HuH-7.5 (cell line): ENCODE results near the gene C13orf46.
"Not testable (repeated sequence)": the region's sequence is repeated elsewhere in the genome, so short reads cannot be mapped to it uniquely, and the experiment has no call there.

Experiments used
- DNase-seq: peaks from one replicate; pipeline ENCODE4 v3.0.0; 2011; ENCODE audit warnings: low spot score

C13orf46 gene

GRCh38 chr13:113991676-113992179 lies 17.9 kb upstream of the C13orf46 start:
- DNase-seq, result no peak

- DNase-seq, result no peak
Observed at GRCh38 chr13:113991191-113991669, 17.4 kb upstream of the C13orf46 start.

GRCh38 chr13:113990321-113990837 lies 16.5 kb upstream of the C13orf46 start:
- no peak for DNase-seq

- no peak for DNase-seq
Observed at GRCh38 chr13:113989585-113990300, 15.9 kb upstream of the C13orf46 start.

- not testable (repeated sequence) for DNase-seq
Observed at GRCh38 chr13:113988859-113989258, 15.0 kb upstream of the C13orf46 start.

GRCh38 chr13:113982296-113982661 lies 8.4 kb upstream of the C13orf46 start:
- DNase-seq, result no peak

GRCh38 chr13:113981611-113982295 lies 7.9 kb upstream of the C13orf46 start:
- no peak for DNase-seq

GRCh38 chr13:113981194-113981605 lies 7.3 kb upstream of the C13orf46 start:
- no peak for DNase-seq

- no peak for DNase-seq
Observed at GRCh38 chr13:113980489-113981064, 6.7 kb upstream of the C13orf46 start.

GRCh38 chr13:113979791-113980471 lies 6.1 kb upstream of the C13orf46 start:
- DNase-seq, result no peak

- no peak for DNase-seq
Observed at GRCh38 chr13:113978741-113979481, 5.0 kb upstream of the C13orf46 start.

GRCh38 chr13:113977976-113978375 lies 4.1 kb upstream of the C13orf46 start:
- DNase-seq, result no peak

GRCh38 chr13:113976711-113977684 lies 3.1 kb upstream of the C13orf46 start:
- DNase-seq, result no peak

GRCh38 chr13:113975416-113975815 lies 1.5 kb upstream of the C13orf46 start:
- DNase-seq, result no peak

GRCh38 chr13:113974304-113975281 lies 717 bp upstream of the C13orf46 start:
- DNase-seq, result no peak

GRCh38 chr13:113972451-113973217 lies 1.2 kb downstream of the C13orf46 start:
- DNase-seq, result no peak

GRCh38 chr13:113971471-113972231 lies 2.2 kb downstream of the C13orf46 start:
- no peak for DNase-seq
